ENCODE data around the gene INS. TPM values are rescaled to one million over a fixed set of nuclear protein-coding genes. Genes with fewer than 3 reads are reported as not detected.
"Not testable (repeated sequence)": the region's sequence is repeated elsewhere in the genome, so short reads cannot be mapped to it uniquely, and the experiment has no call there.

Gene INS
- total RNA-seq, 4 donors from 2014 or later = not detected

DNA sequence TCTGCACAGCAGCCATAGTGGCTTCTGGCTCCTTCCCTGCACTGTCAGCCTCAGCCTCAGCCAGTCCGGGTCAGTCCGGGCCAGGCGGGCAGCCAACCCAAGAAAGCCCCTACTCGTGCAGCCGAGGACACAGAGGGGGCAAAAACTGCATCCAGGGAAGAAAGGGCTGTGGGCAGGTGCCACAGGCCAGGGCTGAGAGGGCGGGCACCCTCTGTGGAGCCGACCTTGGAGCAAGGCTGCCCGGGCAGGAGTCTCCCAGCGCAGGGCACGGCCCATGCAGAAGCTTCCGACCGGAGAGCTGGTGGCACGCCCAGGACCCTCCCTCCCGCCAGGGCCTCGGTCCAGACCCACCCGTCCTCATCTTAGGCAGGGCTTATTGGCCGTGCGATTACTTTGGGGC lies 21.1 kb upstream of the INS start:
- peaks cover 0 to 81% (median 3%) of the 10 kb centered on the region in 4 donors for H3K27me3 ChIP-seq
- no peaks in the 10 kb centered on the region for H3K36me3 ChIP-seq
- intact Hi-C loops (cut with DNase I) = no loop called here
- no peak for DNase-seq (ENCODE audit: extremely low spot score)
- no peaks in the 10 kb centered on the region for H3K9me3 ChIP-seq
- 77% methylated on average over 5 of the region's 18 CpGs for WGBS
- TF ChIP-seq POLR2AphosphoS5 (IDR thresholded peaks at IDR 0.05) = no peak
- TF ChIP-seq EP300 (IDR thresholded peaks at IDR 0.05) = no peak
- TF ChIP-seq, protein P1, sequence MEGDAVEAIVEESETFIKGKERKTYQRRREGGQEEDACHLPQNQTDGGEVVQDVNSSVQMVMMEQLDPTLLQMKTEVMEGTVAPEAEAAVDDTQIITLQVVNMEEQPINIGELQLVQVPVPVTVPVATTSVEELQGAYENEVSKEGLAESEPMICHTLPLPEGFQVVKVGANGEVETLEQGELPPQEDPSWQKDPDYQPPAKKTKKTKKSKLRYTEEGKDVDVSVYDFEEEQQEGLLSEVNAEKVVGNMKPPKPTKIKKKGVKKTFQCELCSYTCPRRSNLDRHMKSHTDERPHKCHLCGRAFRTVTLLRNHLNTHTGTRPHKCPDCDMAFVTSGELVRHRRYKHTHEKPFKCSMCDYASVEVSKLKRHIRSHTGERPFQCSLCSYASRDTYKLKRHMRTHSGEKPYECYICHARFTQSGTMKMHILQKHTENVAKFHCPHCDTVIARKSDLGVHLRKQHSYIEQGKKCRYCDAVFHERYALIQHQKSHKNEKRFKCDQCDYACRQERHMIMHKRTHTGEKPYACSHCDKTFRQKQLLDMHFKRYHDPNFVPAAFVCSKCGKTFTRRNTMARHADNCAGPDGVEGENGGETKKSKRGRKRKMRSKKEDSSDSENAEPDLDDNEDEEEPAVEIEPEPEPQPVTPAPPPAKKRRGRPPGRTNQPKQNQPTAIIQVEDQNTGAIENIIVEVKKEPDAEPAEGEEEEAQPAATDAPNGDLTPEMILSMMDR (IDR thresholded peaks at IDR 0.05) = no peak
- no peak for TF ChIP-seq POLR2A (IDR thresholded peaks at IDR 0.05; ENCODE audit: low read depth)
- H3K27ac ChIP-seq (replicated peaks in 1 of 4) = no peak overlapping the region
- no peaks in the 10 kb centered on the region for H3K4me1 ChIP-seq
- H3K4me3 ChIP-seq = no peak overlapping the region

DNA sequence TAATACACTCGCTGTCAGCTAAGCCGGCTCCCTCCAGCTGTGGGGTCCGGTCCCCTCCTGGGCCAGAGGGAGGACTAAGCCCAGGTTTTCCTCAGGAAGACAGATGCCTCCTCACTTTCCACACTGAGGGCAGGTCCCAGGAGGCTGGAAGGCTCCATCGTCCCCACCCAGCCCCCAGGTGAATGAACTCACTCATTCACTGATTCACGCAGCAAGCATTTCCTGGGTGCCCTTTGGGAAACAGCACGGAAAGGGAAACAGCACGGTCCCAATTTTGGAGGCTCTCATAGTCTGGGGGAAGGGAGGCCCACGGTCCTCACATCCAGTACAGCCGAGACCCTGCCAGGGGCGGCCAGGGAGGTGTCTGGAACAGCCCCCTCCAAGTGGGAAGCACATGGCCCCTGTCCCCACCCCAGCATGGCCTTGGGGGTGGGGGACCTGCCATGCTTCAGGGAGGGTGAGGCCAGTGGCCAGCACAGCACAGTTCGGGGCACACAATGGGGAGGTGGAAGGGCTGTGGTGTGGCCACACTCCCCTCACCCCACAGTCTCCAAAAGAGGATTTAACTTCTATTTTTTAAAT lies 19.9 kb upstream of the INS start:
- Histone ChIP-seq H3K4me1 (no peaks in the 10 kb centered on the region), H3K27me3 (peaks cover 0 to 76% (median 3%) of the 10 kb centered on the region in 4 donors), H3K4me3 (no peak overlapping the region), H3K27ac (replicated peaks in 1 of 4) (no peak overlapping the region), H3K36me3 (no peaks in the 10 kb centered on the region), H3K9me3 (no peaks in the 10 kb centered on the region)
- TF ChIP-seq POLR2AphosphoS5 (IDR thresholded peaks at IDR 0.05) = no peak
- TF ChIP-seq, protein P1 (IDR thresholded peaks at IDR 0.05) = no peak
- no peak for DNase-seq (ENCODE audit: extremely low spot score)
- intact Hi-C loops (cut with DNase I) = no loop called here
- WGBS = 84% methylated on average over 9 of the region's 11 CpGs

DNA sequence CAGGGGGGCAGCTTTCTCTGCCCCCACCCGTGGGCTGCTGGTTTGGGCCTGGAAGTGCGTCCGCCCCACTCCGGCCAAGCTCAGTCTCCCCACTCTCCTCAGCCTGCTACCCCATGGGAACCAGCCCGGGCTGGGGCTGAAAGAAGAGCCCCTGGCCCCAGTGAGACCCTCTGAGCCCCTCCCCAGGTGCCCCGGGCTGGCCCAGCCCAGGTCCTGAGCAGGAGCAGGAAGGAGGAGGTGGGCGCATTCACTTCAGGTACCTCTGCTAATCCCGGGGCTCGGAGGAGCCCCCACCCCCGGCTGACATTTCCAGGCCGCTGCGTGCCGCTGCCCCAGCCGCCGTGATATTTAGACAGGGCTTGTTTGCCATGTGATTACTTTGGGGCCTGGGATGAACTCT lies 19.3 kb upstream of the INS start:
- 83% methylated on average over 4 of the region's 15 CpGs for WGBS
- Histone ChIP-seq H3K36me3 (no peaks in the 10 kb centered on the region), H3K27me3 (peaks cover 0 to 76% (median under 1%) of the 10 kb centered on the region in 4 donors), H3K4me1 (no peaks in the 10 kb centered on the region), H3K27ac (replicated peaks in 1 of 4) (no peak overlapping the region), H3K4me3 (no peak overlapping the region), H3K9me3 (no peaks in the 10 kb centered on the region)
- TF ChIP-seq, protein P1 (IDR thresholded peaks at IDR 0.05) = no peak
- TF ChIP-seq POLR2AphosphoS5 (IDR thresholded peaks at IDR 0.05) (no peak), POLR2A (IDR thresholded peaks at IDR 0.05; ENCODE audit: low read depth) (no peak), EP300 (IDR thresholded peaks at IDR 0.05) (no peak)
- intact Hi-C loops (cut with DNase I) = no loop called here
- DNase-seq (ENCODE audit: extremely low spot score) = no peak

DNA sequence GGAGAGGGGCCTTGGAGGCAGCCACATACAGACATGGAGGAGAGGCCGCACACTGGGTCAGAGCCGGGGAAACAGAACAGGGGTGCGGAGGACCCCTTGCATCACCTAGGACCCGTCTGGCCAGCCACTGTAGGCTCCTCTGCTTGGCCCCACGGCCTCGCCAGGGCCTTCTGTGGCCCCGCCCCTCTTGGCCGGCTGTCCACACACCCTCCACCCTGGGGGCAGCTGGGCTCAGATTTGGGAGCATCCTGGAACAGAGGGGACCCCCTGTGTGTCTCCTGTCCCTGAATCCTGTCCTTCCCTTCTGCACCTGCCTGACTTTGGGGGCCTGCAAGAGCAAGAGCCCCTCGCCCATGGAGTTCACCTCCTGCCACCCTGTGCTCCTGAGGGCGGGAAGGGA lies 18.5 kb upstream of the INS start:
- TF ChIP-seq POLR2A (IDR thresholded peaks at IDR 0.05; ENCODE audit: low read depth) = no peak
- TF ChIP-seq POLR2AphosphoS5 (IDR thresholded peaks at IDR 0.05) = no peak
- TF ChIP-seq, protein P1 (IDR thresholded peaks at IDR 0.05) = no peak
- TF ChIP-seq EP300 (IDR thresholded peaks at IDR 0.05) = no peak
- intact Hi-C loops (cut with DNase I) = no loop called here
- Histone ChIP-seq H3K27me3 (peaks cover 0 to 70% (median 0%) of the 10 kb centered on the region in 4 donors), H3K27ac (replicated peaks in 1 of 4) (no peak overlapping the region), H3K4me3 (no peak overlapping the region), H3K36me3 (no peaks in the 10 kb centered on the region), H3K4me1 (no peaks in the 10 kb centered on the region), H3K9me3 (no peaks in the 10 kb centered on the region)
- 88% methylated on average over 6 of the region's 10 CpGs for WGBS
- DNase-seq (ENCODE audit: extremely low spot score) = no peak

DNA sequence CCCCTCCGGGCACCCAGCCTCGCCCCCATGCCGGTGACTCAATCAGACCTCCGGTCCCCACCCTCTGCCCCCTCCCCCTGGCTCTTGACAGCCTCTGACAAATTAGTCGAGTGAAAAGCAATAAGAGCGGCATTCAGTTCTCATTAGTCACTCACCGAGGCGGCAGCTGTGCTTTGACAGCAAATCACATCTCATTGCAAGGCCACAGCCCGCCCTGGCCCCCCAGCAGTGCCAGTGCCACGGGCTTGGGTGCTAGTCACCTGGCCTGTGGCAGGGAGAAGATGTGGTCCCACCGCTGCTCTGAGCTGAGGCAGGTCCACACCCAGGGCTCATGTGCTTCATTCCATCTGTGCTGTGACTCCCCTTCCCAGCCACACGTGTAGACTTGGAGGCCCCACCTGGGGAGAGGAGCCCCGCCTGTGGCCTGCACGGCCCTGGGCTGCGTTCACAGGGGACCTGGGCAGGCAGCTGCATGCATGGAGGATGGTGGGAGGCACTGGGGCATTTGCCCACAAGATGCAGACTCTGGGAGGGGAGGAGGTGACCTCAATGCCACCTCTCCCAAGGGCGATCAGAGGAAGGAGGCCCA lies 18.0 kb upstream of the INS start:
- H3K36me3 ChIP-seq = no peaks in the 10 kb centered on the region
- WGBS = 47% methylated on average over 13 of the region's 16 CpGs
- H3K27me3 ChIP-seq = peaks cover 0 to 65% (median 0%) of the 10 kb centered on the region in 4 donors
- DNase-seq (ENCODE audit: extremely low spot score) = no peak
- intact Hi-C loops (cut with DNase I) = no loop called here
- H3K9me3 ChIP-seq = no peaks in the 10 kb centered on the region
- H3K4me3 ChIP-seq = no peak overlapping the region
- H3K4me1 ChIP-seq = no peaks in the 10 kb centered on the region
- TF ChIP-seq EP300 (IDR thresholded peaks at IDR 0.05) = no peak
- TF ChIP-seq, protein P1 (IDR thresholded peaks at IDR 0.05) = no peak
- TF ChIP-seq POLR2AphosphoS5 (IDR thresholded peaks at IDR 0.05) = no peak
- no peak for TF ChIP-seq POLR2A (IDR thresholded peaks at IDR 0.05; ENCODE audit: low read depth)
- no peak overlapping the region for H3K27ac ChIP-seq (replicated peaks in 1 of 4)

DNA sequence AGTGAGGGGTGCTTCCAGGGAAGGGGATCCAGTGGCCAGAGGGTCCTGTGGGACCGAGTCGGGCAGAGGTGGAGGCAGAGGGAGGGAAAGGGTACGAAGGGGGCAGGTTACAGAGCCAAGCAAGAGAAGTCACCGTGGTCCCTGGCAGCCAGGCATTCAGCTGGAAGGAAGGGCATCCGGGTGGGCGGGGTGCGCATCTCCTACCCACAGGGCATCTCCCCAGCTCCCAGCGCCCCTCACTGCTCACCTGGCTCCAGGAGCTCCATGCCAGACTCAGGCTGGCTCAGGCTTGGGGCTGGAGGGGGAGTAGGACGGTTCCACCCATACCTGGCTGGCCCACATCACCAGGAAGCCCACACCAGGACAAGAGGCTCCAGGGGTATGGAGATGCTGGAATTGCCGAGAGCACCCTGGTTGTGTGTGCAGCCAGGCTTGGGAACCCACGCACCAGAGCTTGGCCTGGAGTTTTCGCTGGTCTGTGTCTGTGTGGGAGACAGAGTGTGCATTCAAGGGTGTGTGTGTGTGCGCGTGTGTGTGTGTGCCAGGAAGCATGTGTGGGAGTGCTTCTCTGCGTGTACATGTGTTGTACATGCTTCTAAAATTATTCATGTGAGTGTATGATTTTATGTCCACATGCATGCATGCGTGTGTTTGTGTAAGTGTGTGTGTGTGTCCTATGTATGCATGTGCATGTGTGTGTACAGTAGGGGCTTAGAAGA lies 17.2 kb upstream of the INS start:
- H3K4me1 ChIP-seq; DNase-seq (ENCODE audit: extremely low spot score); H3K36me3 ChIP-seq; H3K9me3 ChIP-seq; intact Hi-C loops (cut with DNase I); H3K27ac ChIP-seq (replicated peaks in 1 of 4); H3K4me3 ChIP-seq: not testable (repeated sequence)
- WGBS = 77% methylated on average over 16 of the region's 16 CpGs
- H3K27me3 ChIP-seq = peaks cover 0 to 72% (median 0%) of the 10 kb centered on the region in 4 donors

Data from esophagus muscularis mucosa (tissue), 4 donors.